Kidney epithelial cell (primary cell): ENCODE results near the gene SH2D1B. TPM values are rescaled to one million over a fixed set of nuclear protein-coding genes. Genes with fewer than 3 reads are reported as not detected.

Experiments
- DNase-seq: peaks from one replicate; pipeline ENCODE4 v3.0.0-alpha.2; 2010; ENCODE audit warnings: low read depth
- H3K27me3 ChIP-seq: 2 replicates; pipeline ENCODE4 v1.6.0; 2011; ENCODE audit warnings: low read length; ENCODE audit not compliant: control insufficient read depth, insufficient read depth
- H3K36me3 ChIP-seq: 2 replicates; pipeline ENCODE4 v1.5.1; 2011; ENCODE audit warnings: low read length; ENCODE audit not compliant: control insufficient read depth, insufficient read depth
- H3K4me3 ChIP-seq: 2 replicates; pipeline ENCODE4 v1.5.1; 2011; ENCODE audit warnings: low read depth, mild to moderate bottlenecking, control low read depth, low read length
- CTCF ChIP-seq: IDR thresholded peaks from 2 replicates; pipeline ENCODE4 v1.5.1; 2011; ENCODE audit warnings: mild to moderate bottlenecking, moderate library complexity, low read length, control low read depth, inconsistent platforms; ENCODE audit not compliant: insufficient read depth, poor library complexity, severe bottlenecking
- total RNA-seq: library from RNA; depleted of rRNA; stranded (reverse); fragments of >200 nt; gene quantifications from 2 replicates; pipeline ENCODE4 v1.2.3, GENCODE V29; 2015

SH2D1B gene
- total RNA-seq, 1 donor from 2014 or later, result not detected

DNA sequence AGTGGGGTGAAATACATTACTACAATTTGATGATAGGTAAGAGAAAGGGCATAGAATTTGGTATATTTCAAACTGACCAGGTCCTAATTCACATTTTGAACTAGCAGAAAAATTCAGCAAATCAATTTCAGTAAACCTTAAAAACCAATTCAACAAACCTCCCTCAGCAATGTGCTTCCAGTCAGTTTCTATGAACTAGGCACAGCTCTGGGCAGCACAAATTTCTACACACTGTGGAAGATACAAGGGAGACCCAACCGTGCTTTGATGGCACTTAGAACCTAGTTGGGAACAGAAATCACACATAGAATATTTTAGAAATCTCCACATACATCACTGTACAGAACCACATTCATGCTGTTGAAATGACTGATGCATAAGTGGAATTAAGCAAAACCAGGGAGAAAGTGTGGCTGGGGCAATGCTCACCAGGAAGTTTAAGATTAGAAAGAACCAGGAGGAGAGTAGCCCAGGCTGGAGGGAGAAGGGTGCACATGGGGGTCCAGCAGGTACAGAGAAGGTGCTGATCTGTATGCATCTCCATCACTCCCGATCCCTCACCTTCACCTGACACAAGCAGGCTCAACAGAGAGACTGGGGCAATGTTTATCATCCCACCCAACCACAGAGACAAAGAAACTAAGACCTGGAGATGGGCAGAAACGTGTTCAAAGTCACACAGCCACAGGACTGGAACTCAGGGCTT, 15.6 kb downstream of the SH2D1B start:
- DNase-seq, result no peak
- Histone ChIP-seq H3K27me3 (no peaks in the 10 kb centered on the region), H3K4me3 (no peak overlapping the region), H3K36me3 (no peaks in the 10 kb centered on the region)
- no peak for TF ChIP-seq CTCF

GRCh38 chr1:162391790-162392563, 20.0 kb downstream of the SH2D1B start:
- no peak overlapping the region for H3K4me3 ChIP-seq
- no peaks in the 10 kb centered on the region for H3K36me3 ChIP-seq
- no peaks in the 10 kb centered on the region for H3K27me3 ChIP-seq
- TF ChIP-seq CTCF, result peak; percentile 89
- DNase-seq, result no peak

DNA sequence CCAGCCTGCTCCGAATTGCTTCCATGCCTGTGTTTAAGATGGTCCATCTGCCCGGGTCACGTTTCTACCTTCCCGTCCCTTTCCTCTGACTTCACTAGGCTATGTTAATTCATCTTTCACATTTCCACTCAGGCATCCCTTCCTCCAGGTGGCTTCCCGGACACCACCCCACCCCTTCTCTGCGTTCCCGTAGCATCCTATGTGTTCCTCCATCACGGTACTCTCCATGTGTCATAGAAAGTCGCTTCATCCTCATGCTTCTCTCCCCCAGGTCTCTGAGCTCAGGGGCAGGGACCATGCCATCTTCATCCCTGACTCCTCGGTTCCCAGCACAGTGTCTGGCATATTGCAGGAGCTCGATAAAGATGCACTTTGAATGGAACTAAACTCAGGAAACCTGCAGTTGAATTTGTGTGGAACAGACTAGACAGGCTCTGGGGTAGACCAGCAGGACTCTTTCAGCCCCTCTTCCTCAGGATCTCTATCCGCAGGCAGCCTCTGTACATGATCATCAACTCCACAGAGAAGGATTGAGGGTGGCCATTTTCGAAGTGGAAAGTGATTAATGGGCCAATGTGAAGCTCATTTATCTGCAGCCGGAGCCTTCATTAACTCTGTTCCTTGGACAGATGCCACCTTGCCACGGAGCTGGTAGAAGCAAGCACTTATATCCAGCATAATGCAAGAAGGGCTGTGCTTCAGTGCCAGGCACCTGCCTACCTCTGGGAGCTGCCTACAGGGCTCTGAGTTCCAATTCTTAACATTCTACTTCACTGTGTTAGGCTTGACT, 21.3 kb downstream of the SH2D1B start:
- no peak for DNase-seq
- no peaks in the 10 kb centered on the region for H3K27me3 ChIP-seq
- H3K4me3 ChIP-seq, result no peak overlapping the region
- TF ChIP-seq CTCF, result no peak
- H3K36me3 ChIP-seq, result peaks cover 1% of the 10 kb centered on the region

DNA sequence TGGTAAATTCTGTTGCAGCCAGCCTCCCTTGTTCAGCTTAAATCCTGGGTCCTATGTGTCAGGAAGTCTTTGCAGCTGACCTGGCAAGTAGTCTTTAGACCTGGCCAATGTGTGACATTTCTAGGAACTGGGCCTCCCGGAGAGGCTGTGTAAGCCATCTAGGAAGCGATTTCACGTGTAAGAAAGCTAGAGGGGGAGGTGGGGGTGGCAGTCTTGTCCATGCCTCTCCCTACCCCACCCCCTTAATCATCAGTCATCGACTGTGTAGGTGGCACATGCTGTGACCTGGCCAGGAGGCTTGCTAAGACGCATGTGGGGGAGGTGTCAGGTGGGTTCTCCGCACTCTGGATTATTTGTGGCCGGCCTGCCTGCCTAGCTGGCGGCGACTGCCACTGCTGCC, 22.0 kb downstream of the SH2D1B start:
- no peak for TF ChIP-seq CTCF
- no peak for DNase-seq
- peaks cover 1% of the 10 kb centered on the region for H3K36me3 ChIP-seq
- H3K4me3 ChIP-seq, result no peak overlapping the region
- H3K27me3 ChIP-seq, result no peaks in the 10 kb centered on the region

DNA sequence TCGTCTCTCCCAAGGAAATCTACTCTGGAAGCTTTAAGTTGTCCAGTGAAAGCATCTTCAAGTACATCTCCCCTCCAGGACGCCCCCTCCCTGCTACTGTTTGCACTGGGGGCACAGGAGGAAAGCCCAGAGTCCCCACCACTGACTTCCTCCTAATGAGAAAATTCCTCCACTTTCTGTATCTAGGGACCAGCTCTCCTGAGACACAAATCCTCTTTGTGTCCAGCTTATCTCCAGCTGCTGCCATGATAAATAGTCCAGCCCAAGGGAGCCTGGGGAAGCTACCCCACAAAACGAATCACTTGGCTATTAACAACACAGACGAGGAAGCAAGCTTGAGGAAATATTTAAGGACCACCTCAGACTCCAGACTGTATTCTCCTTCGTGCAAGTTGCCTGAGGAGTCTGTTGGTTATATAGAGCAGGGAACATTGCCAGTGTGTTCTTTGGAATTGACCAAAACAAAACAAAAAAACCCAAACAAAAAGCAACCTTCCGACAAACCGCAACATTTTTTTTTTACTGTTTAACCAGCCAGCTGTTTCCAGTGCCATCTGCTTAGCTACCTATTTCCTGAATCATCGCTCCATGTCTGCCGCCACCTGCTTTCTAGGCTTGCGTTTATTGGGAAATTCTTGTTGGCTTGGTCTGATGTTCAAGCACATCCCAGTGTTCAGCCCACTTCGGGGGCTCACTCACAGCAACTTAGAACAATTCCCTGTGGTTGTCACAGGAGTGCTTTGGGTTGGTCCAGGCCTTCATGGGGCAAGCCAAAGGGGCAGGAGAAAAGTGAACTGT, 22.7 kb downstream of the SH2D1B start:
- Histone ChIP-seq H3K27me3 (no peaks in the 10 kb centered on the region), H3K4me3 (no peak overlapping the region), H3K36me3 (peaks cover 1% of the 10 kb centered on the region)
- no peak for TF ChIP-seq CTCF
- DNase-seq, result peak; percentile 79
